Measurements from ENCODE around the gene CCN5.

The CCN5 gene

DNA sequence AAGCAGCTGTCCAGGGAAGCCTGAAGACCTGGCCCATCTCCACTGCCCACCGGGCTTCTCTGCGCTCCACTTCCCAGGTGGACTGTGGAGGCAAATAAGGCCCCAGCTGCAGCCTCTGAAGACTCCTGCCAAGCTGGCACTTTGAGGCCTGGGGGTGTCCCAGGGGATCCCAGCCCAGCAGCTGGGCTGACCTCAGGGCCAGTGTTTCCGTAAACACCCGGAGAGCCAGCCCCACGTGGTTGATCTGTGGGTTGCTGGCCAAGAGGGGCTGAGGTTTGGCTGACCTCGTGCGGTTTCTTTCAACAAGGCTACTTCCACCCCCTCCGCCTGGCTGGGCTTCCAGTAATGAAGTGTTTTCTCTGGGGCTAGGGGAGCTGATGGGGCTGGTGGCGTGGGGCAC lies 12.4 kb upstream of the CCN5 start:
- no peak for TF ChIP-seq CEBPB (IDR thresholded peaks at IDR 0.05)
- TF ChIP-seq TAF1 (IDR thresholded peaks at IDR 0.05; ENCODE audit: low read depth) = no peak
- no peak for TF ChIP-seq NFIC (IDR thresholded peaks at IDR 0.05)
- TF ChIP-seq, protein P1, sequence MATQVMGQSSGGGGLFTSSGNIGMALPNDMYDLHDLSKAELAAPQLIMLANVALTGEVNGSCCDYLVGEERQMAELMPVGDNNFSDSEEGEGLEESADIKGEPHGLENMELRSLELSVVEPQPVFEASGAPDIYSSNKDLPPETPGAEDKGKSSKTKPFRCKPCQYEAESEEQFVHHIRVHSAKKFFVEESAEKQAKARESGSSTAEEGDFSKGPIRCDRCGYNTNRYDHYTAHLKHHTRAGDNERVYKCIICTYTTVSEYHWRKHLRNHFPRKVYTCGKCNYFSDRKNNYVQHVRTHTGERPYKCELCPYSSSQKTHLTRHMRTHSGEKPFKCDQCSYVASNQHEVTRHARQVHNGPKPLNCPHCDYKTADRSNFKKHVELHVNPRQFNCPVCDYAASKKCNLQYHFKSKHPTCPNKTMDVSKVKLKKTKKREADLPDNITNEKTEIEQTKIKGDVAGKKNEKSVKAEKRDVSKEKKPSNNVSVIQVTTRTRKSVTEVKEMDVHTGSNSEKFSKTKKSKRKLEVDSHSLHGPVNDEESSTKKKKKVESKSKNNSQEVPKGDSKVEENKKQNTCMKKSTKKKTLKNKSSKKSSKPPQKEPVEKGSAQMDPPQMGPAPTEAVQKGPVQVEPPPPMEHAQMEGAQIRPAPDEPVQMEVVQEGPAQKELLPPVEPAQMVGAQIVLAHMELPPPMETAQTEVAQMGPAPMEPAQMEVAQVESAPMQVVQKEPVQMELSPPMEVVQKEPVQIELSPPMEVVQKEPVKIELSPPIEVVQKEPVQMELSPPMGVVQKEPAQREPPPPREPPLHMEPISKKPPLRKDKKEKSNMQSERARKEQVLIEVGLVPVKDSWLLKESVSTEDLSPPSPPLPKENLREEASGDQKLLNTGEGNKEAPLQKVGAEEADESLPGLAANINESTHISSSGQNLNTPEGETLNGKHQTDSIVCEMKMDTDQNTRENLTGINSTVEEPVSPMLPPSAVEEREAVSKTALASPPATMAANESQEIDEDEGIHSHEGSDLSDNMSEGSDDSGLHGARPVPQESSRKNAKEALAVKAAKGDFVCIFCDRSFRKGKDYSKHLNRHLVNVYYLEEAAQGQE (IDR thresholded peaks at IDR 0.05; ENCODE audit: low read depth) = no peak
- TF ChIP-seq, protein P2, sequence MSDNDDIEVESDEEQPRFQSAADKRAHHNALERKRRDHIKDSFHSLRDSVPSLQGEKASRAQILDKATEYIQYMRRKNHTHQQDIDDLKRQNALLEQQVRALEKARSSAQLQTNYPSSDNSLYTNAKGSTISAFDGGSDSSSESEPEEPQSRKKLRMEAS (IDR thresholded peaks at IDR 0.05) = no peak
- TF ChIP-seq TCF12 (IDR thresholded peaks at IDR 0.05; ENCODE audit: low read depth) = no peak
- no peak for TF ChIP-seq FOXM1 (IDR thresholded peaks at IDR 0.05; ENCODE audit: borderline replicate concordance, low read depth)
- TF ChIP-seq EGR1 (IDR thresholded peaks at IDR 0.05) = no peak
- TF ChIP-seq, protein P3, sequence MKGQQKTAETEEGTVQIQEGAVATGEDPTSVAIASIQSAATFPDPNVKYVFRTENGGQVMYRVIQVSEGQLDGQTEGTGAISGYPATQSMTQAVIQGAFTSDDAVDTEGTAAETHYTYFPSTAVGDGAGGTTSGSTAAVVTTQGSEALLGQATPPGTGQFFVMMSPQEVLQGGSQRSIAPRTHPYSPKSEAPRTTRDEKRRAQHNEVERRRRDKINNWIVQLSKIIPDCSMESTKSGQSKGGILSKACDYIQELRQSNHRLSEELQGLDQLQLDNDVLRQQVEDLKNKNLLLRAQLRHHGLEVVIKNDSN (IDR thresholded peaks at IDR 0.05) = no peak
- TF ChIP-seq RAD21 (IDR thresholded peaks at IDR 0.05; ENCODE audit: low read depth) = no peak
- TF ChIP-seq EP300 (IDR thresholded peaks at IDR 0.05; ENCODE audit: borderline replicate concordance) = no peak
- TF ChIP-seq TEAD4 (IDR thresholded peaks at IDR 0.05) = no peak
- TF ChIP-seq YY1 (IDR thresholded peaks at IDR 0.05; ENCODE audit: low read depth) = no peak
- no peak for TF ChIP-seq CREB1 (IDR thresholded peaks at IDR 0.05; ENCODE audit: low read depth)
- TF ChIP-seq ZBTB7A (IDR thresholded peaks at IDR 0.05; ENCODE audit: low read depth) = no peak

DNA sequence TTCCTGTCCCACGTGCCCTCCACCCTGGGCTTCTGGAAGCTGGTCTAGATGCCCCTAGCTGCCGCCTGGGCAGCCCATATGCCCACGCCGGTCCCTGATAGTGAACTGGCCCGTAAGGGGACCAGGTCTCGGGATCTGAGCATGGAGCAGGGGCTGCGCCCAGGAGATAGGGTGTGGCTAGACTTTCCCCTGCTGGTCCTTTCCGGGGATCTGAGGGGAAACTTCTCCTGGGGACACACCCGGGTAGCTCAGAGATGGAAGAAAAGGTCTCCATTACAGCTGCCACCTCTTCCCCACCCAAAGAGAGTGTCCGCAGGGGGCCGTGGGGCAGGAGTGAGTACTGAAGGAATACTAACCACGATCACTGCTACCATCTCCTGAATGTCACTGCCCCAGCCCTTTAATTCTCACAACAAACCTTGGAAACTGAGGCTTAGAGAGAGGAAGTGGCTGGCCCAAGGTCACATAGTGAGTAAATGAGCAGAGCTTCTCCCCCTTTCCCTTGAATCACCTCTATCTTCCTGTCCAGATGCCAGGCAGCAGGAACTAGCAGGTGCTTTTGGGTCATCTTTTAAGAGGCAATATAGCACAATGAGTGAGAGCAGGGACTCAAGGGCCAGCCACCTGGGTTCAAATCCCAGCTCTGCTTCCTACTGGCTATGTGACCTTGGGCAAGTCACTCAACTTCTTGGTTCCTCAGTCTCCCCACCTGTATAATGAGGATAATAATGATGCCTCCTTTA lies 11.8 kb upstream of the CCN5 start:
- TF ChIP-seq, protein P1 (IDR thresholded peaks at IDR 0.05; ENCODE audit: low read depth) = no peak
- TF ChIP-seq CEBPB (IDR thresholded peaks at IDR 0.05) = no peak
- no peak for TF ChIP-seq TCF12 (IDR thresholded peaks at IDR 0.05; ENCODE audit: low read depth)
- TF ChIP-seq, protein P3 (IDR thresholded peaks at IDR 0.05) = no peak
- TF ChIP-seq NFIC (IDR thresholded peaks at IDR 0.05) = no peak
- no peak for TF ChIP-seq EP300 (IDR thresholded peaks at IDR 0.05; ENCODE audit: borderline replicate concordance)
- TF ChIP-seq, protein P2 (IDR thresholded peaks at IDR 0.05) = no peak
- no peak for TF ChIP-seq EGR1 (IDR thresholded peaks at IDR 0.05)
- TF ChIP-seq YY1 (IDR thresholded peaks at IDR 0.05; ENCODE audit: low read depth) = no peak
- TF ChIP-seq CREB1 (IDR thresholded peaks at IDR 0.05; ENCODE audit: low read depth) = no peak
- no peak for TF ChIP-seq FOXM1 (IDR thresholded peaks at IDR 0.05; ENCODE audit: borderline replicate concordance, low read depth)
- no peak for TF ChIP-seq TEAD4 (IDR thresholded peaks at IDR 0.05)
- no peak for TF ChIP-seq RAD21 (IDR thresholded peaks at IDR 0.05; ENCODE audit: low read depth)

DNA sequence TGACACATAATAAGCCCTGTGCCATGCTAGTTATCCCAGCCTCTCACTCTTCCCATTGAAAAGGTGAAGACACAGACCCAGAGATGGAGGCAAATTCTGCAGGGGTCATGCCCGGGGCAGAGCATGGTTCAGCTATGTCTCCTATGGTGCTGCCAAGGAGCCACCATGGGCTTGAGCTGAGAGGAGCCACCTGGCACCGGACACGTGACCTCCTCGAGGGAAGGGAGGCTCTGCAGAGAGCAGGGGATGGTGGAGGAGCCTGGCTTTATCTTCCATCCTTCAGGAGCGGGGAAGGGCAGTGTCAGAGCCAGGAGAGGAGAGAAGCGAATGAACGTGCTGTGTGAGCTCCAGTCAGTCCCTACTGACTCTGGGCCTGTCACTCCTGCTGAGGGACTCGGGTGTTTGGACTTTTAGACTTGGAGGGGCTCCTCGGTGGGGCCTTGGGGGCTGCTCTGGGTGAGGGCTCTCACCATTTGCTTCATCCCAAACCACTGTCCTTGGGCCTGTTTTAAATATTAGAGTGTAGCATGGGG lies 11.1 kb upstream of the CCN5 start:
- TF ChIP-seq, protein P2 (IDR thresholded peaks at IDR 0.05) = no peak

DNA sequence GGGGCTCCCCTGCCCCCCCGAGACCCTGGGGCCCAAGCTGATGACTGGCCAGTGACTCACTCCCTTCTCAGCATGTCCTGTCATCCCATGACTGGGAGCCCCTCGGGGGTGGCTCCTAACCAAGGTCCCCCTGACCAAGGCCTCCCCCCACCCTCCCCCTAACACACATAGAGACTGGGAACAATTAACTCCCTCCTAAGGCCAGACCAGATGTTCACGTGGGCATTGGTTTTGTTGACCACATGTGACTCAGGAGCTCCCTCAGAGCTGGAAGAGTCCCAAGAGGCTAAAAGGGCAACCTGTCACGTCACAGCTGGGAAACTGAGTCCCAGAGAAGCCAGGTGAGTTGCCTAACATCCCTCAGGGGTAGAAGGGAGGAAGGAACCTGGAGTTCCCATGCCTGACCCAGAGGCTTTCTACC lies 10.6 kb upstream of the CCN5 start:
- no peak for TF ChIP-seq RAD21 (IDR thresholded peaks at IDR 0.05; ENCODE audit: low read depth)
- no peak for TF ChIP-seq TCF12 (IDR thresholded peaks at IDR 0.05; ENCODE audit: low read depth)
- TF ChIP-seq ZBTB7A (IDR thresholded peaks at IDR 0.05; ENCODE audit: low read depth) = no peak
- TF ChIP-seq EP300 (IDR thresholded peaks at IDR 0.05; ENCODE audit: borderline replicate concordance) = no peak
- TF ChIP-seq, protein P2 (IDR thresholded peaks at IDR 0.05) = no peak
- TF ChIP-seq TEAD4 (IDR thresholded peaks at IDR 0.05) = no peak
- no peak for TF ChIP-seq FOXM1 (IDR thresholded peaks at IDR 0.05; ENCODE audit: borderline replicate concordance, low read depth)
- TF ChIP-seq YY1 (IDR thresholded peaks at IDR 0.05; ENCODE audit: low read depth) = no peak
- TF ChIP-seq CREB1 (IDR thresholded peaks at IDR 0.05; ENCODE audit: low read depth) = no peak
- no peak for TF ChIP-seq NFIC (IDR thresholded peaks at IDR 0.05)
- TF ChIP-seq CEBPB (IDR thresholded peaks at IDR 0.05) = no peak
- TF ChIP-seq, protein P1 (IDR thresholded peaks at IDR 0.05; ENCODE audit: low read depth) = no peak
- TF ChIP-seq, protein P3 (IDR thresholded peaks at IDR 0.05) = no peak
- no peak for TF ChIP-seq TAF1 (IDR thresholded peaks at IDR 0.05; ENCODE audit: low read depth)
- no peak for TF ChIP-seq EGR1 (IDR thresholded peaks at IDR 0.05)
